ENCODE data around the gene DOCK7.

DOCK7 gene

DNA sequence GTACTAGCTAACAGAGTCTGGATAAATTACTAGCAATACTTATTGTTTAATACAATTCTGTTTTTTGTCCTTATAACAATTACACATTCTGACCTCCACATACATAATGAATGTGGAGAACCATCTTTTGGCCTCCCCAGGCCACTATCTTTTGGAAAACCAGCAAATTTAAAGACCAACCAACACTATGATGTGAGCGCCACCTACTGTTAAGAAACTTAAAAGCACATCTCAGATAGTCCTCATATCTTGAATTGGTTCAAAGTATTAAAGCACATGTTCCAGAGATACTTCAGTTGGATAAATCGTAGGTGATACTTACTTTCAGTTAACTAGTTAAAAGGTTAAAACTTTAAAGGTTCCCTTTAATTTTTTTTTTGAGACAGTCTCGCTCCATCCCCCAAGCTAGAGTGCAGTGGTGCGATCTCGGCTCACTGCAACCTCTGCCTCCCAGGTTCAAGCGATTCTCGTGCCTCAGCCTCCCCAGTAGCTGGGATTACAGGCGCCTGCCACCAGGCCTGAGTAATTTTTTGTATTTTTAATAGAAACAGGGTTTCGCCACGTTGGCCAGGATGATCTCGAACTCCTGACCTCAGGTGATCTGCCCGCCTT lies 280.7 kb downstream of the DOCK7 start:
- no peaks in the 10 kb centered on the region for H3K36me3 ChIP-seq (ENCODE audit: insufficient read depth, low read length)
- H3K9me3 ChIP-seq (ENCODE audit: insufficient read depth, low read depth, low read length): no peaks in the 10 kb centered on the region
- WGBS: 75% methylated on average over 12 of the region's 12 CpGs
- H3K4me3 ChIP-seq (ENCODE audit: low read length): no peak overlapping the region
- no peaks in the 10 kb centered on the region for H3K27me3 ChIP-seq (ENCODE audit: insufficient read depth, low read length)
- no peak overlapping the region for H3K27ac ChIP-seq (ENCODE audit: low read depth, low read length)
- H3K9ac ChIP-seq (ENCODE audit: low read depth, low read length): no peak overlapping the region
- H3K4me1 ChIP-seq (ENCODE audit: insufficient read depth, low read length): peaks cover 3% of the 10 kb centered on the region; the same call in 1 of the 2 replicates

- Histone ChIP-seq H3K36me3 (ENCODE audit: insufficient read depth, low read length) (no peaks in the 10 kb centered on the region), H3K4me3 (ENCODE audit: low read length) (no peak overlapping the region), H3K9ac (ENCODE audit: low read depth, low read length) (no peak overlapping the region), H3K27me3 (ENCODE audit: insufficient read depth, low read length) (no peaks in the 10 kb centered on the region), H3K9me3 (ENCODE audit: insufficient read depth, low read depth, low read length) (no peaks in the 10 kb centered on the region), H3K4me1 (ENCODE audit: insufficient read depth, low read length) (peaks cover 7% of the 10 kb centered on the region), H3K27ac (ENCODE audit: low read depth, low read length) (no peak overlapping the region)
- WGBS: 74% methylated on average over 3 of the region's 3 CpGs
Measured at GRCh38 chr1:62406576-62406975, 281.6 kb downstream of the DOCK7 start.

- Histone ChIP-seq H3K4me3 (ENCODE audit: low read length) (no peak overlapping the region), H3K9ac (ENCODE audit: low read depth, low read length) (no peak overlapping the region), H3K9me3 (ENCODE audit: insufficient read depth, low read depth, low read length) (no peaks in the 10 kb centered on the region), H3K36me3 (ENCODE audit: insufficient read depth, low read length) (no peaks in the 10 kb centered on the region), H3K27ac (ENCODE audit: low read depth, low read length) (no peak overlapping the region), H3K4me1 (ENCODE audit: insufficient read depth, low read length) (peaks cover 19% of the 10 kb centered on the region), H3K27me3 (ENCODE audit: insufficient read depth, low read length) (no peaks in the 10 kb centered on the region)
- WGBS: 90% methylated on average over 2 of the region's 2 CpGs
Measured at GRCh38 chr1:62405247-62405646, 282.9 kb downstream of the DOCK7 start.
